ENCODE results near the gene SERINC5. TPM values are rescaled to one million over a fixed set of nuclear protein-coding genes. Genes with fewer than 3 reads are reported as not detected.

The SERINC5 gene
- total and polyA plus RNA-seq, 2 donors (not counting 3 experiments of a cell fraction or from before 2014, with no cell fraction given) = 3.2 to 10.1 TPM

DNA sequence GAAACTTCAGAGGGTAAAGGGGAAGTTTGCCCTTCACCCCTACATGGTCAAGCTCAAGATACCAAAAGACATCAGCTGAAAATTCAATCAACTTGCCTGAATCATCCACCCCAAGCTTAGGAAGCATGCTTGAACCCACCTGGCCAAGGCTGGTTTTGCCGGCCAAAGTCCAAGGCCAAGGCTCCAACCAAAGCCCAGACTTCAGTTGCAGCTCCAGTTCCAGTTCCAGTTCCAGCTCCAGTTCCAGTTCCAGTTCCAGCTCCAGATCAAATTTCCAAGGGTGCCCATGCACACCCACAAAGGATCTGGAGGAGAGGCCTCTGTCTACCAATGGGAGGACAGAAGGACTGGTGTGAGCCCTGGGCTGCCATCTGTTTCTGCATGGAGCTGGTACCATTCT, 4.6 kb upstream of the SERINC5 start:
- BruUV-seq (replicated peaks) = no TSS peak
- dilution Hi-C loops (cut with MboI; ENCODE audit: extremely low pct_ligation_motif_present, low sequenced_read_pairs) = no loop called here
- TF ChIP-seq, protein P1, sequence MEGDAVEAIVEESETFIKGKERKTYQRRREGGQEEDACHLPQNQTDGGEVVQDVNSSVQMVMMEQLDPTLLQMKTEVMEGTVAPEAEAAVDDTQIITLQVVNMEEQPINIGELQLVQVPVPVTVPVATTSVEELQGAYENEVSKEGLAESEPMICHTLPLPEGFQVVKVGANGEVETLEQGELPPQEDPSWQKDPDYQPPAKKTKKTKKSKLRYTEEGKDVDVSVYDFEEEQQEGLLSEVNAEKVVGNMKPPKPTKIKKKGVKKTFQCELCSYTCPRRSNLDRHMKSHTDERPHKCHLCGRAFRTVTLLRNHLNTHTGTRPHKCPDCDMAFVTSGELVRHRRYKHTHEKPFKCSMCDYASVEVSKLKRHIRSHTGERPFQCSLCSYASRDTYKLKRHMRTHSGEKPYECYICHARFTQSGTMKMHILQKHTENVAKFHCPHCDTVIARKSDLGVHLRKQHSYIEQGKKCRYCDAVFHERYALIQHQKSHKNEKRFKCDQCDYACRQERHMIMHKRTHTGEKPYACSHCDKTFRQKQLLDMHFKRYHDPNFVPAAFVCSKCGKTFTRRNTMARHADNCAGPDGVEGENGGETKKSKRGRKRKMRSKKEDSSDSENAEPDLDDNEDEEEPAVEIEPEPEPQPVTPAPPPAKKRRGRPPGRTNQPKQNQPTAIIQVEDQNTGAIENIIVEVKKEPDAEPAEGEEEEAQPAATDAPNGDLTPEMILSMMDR (IDR thresholded peaks at IDR 0.05; ENCODE audit: extremely low read depth in 1 of 2, insufficient read depth in 1 of 2, low read depth in 1 of 2, low read length in 2 of 2) = no peak
- TF ChIP-seq MYC (IDR thresholded peaks at IDR 0.05; ENCODE audit: low read depth, low read length) (no peak), GATA2 (IDR thresholded peaks at IDR 0.05; ENCODE audit: insufficient read depth, insufficient read length, low read depth, low read length) (no peak), EZH2 (IDR thresholded peaks at IDR 0.05; ENCODE audit: borderline replicate concordance, low read depth, low read length, severe bottlenecking) (no peak), FOS (IDR thresholded peaks at IDR 0.05; ENCODE audit: borderline replicate concordance, insufficient read depth, low read length) (no peak), POLR2AphosphoS5 (IDR thresholded peaks at IDR 0.05; ENCODE audit: insufficient read depth, low read depth, low read length) (no peak), POLR2A (IDR thresholded peaks at IDR 0.05; ENCODE audit: low read depth, low read length) (no peak), JUN (IDR thresholded peaks at IDR 0.05; ENCODE audit: borderline replicate concordance, insufficient read depth, insufficient read length, low read depth) (no peak)
- TF ChIP-seq, protein P2, sequence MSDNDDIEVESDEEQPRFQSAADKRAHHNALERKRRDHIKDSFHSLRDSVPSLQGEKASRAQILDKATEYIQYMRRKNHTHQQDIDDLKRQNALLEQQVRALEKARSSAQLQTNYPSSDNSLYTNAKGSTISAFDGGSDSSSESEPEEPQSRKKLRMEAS (IDR thresholded peaks at IDR 0.05; ENCODE audit: insufficient read depth, insufficient read length) = no peak
- H3K9ac ChIP-seq (replicated peaks; ENCODE audit: extremely low read depth, insufficient read depth, low read length) = no peak overlapping the region
- CTCF ChIA-PET = interaction anchor here (1.6 to 2.0 kb wide), 2 partner anchors 47 to 169 kb away, joined by 4 to 5 read pairs; no protein-coding TSS in a partner anchor
- no peaks in the 10 kb centered on the region for H3K79me2 ChIP-seq (ENCODE audit: control insufficient read depth, insufficient read depth, low read length)
- H3K4me2 ChIP-seq (ENCODE audit: insufficient read depth, low read length) = no peak overlapping the region
- H3K4me3 ChIP-seq (replicated peaks in 1 of 3; ENCODE audit: insufficient read depth in 1 of 3, low read depth in 1 of 3, low read length in 3 of 3) = no peak overlapping the region
- intact Hi-C loops (cut with micrococcal nuclease) = no loop called here
- H3K27ac ChIP-seq (ENCODE audit: insufficient read depth, low read depth, low read length) = no peak overlapping the region
- no peaks in the 10 kb centered on the region for H3K9me1 ChIP-seq (replicated peaks; ENCODE audit: control insufficient read depth, extremely low read depth, insufficient read depth, low read length)
- no peaks in the 10 kb centered on the region for H4K20me1 ChIP-seq (replicated peaks; ENCODE audit: control insufficient read depth, extremely low read depth, insufficient read depth, low read length)
- no peak overlapping the region for H2AFZ ChIP-seq (ENCODE audit: low read depth, low read length)
- H3K27me3 ChIP-seq (ENCODE audit: control insufficient read depth in 2 of 2, insufficient read depth in 2 of 2, low read length in 2 of 2) = no peaks in the 10 kb centered on the region
- no peaks in the 10 kb centered on the region for H3K4me1 ChIP-seq (ENCODE audit: control insufficient read depth, extremely low read depth, insufficient read depth, low read length)
- FAIRE-seq (no peak), DNase-seq (ENCODE audit: low read depth, low spot score) (no peak)
- POLR2A ChIA-PET = no interaction called here
- no peaks in the 10 kb centered on the region for H3K9me3 ChIP-seq (replicated peaks; ENCODE audit: control insufficient read depth, insufficient read depth, low read length)
- no peaks in the 10 kb centered on the region for H3K36me3 ChIP-seq (ENCODE audit: control insufficient read depth in 2 of 2, extremely low read depth in 1 of 2, insufficient read depth in 2 of 2, low read length in 2 of 2)

All from endothelial cell of umbilical vein (primary cell).